ENCODE results near the gene MT1A. TPM values are rescaled to one million over a fixed set of nuclear protein-coding genes. Genes with fewer than 3 reads are reported as not detected.

Gene MT1A
- total RNA-seq, 1 donor from 2014 or later = 769 TPM

DNA sequence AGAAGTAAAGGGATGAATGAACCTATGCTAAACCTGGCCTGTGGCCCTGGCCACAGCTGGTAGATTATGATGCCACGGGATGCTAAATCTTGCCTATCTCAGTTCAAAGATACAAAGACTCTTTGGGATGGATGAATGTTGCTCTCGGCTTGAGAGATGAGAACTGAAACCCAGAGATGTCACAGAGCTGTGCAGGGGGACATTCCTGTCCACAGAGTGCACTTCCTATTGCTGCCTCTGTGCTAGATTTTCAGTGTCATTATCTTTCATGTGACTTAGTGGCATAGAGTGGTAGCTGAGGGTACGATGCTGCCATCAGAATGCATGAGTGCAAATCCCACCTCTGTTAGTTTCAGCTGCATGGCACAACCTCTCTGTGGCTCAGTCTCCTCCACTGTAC lies 8.3 kb upstream of the MT1A start:
- DNase-seq (ENCODE audit: low spot score) = no peak

DNA sequence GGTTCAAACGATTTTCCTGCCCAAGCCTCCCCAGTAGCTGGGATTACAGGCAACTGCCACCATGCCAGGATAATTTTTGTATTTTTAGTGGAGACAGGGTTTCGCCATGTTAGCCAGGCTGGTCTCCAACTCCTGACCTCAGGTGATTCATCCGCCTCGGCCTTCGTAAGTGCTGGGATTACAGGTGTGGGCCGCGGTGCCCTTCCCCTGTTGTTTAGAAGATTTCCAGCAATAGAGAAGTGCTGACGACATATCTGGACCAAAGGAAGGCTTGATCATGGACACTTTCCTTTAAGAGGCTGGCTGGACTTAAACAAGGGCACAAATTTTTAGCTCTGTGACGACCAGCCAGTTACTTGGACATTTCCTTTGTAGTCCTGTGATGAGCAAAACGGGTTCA lies 7.3 kb upstream of the MT1A start:
- DNase-seq (ENCODE audit: low spot score) = no peak

DNA sequence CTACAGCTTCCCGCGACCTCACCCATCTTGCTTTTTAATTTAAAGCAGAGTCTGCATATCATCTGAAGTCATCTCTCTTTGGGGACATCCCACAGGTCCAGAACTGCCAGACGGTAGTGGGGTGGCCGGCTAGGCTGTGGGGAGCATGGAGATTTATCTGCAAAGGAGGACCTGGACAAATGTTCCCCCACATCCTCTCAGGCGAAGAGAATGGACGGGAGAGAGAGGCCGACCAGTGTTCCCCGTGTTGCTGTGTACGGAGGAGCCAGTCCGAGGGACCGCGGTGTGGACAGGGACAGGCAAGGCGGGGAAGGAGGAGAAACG lies 6.7 kb upstream of the MT1A start:
- DNase-seq (ENCODE audit: low spot score) = no peak

DNA sequence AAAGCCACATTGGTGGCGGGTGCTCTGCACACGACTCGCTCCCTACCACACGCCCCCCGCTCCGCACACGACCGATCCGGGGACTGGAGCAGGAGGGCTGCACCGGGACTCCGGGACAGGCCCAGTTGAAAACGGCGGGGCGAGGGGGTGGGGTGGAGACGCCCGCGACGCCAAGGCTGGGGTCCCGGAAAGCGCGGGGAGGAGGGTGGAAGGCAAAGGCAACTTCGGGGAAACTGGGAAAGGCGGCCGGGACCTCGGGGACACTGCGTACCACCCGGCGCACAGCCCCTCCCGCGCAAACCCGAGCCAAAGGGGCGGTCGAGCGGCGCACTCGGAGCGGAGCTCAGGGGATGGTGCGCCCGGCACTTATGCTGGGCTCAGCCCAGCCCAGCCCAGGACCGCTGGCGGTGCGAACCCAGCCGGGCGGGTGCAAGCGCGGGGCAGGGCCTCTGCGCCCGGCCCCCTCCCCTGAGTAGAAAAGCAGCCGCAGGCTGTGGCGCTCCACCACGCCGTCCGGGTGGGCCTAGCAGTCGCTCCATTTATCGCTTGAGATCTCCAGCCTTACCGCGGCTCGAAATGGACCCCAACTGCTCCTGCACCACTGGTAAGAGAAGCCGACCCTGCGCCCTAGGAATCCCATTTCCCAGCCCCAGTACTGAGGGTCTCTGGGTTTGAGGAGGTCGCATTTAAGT lies 6.2 kb upstream of the MT1A start, which contains the start of gene MT1M:
Gene MT1M, plus strand, starts transcription at position 504 of the 692 bp plus-strand sequence. Its CDS starts 73 bp downstream, at position 577.
- DNase-seq (ENCODE audit: low spot score) = peak; percentile 93

DNA sequence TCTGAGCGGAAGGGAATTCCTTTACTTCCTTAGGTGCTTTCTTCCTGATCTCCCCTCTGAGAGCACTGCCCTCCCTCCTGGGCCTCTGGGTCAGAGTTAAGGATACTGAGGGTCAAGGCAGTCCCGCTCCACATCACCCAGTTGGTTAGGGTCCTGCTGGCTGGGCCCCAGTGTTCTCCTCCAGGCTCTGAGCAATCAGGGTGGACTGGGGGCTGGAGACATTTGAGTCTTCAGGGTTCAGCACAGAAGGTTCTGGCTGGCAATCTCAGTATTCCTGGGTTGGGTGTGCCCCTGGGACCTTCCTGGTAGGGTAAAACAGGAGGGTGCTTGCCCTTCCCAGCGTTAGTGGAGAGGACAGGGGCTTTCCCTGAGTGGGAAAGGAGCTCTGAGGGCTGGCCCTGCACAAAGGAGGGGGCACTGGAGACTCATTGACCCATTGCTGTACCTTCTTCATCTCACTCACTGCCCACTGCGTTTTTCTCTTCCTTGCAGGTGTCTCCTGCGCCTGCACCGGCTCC lies 5.6 kb upstream of the MT1A start:
- DNase-seq (ENCODE audit: low spot score) = no peak

DNA sequence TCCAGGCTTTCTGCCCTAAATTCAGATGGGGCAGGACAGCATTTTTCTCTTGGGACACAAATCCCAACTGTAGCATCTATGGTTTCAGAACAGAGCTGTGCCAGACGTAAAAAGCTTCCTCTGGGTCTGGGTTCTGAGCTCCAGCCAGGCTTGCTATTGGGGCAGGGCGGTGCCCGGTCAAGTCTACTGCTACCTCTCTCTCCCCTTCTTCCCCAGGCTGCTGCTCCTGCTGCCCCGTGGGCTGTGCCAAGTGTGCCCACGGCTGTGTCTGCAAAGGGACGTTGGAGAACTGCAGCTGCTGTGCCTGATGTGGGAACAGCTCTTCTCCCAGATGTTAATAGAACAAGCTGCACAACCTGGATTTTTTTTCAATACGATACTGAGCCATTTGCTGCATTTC lies 4.9 kb upstream of the MT1A start:
- DNase-seq (ENCODE audit: low spot score) = no peak

DNA sequence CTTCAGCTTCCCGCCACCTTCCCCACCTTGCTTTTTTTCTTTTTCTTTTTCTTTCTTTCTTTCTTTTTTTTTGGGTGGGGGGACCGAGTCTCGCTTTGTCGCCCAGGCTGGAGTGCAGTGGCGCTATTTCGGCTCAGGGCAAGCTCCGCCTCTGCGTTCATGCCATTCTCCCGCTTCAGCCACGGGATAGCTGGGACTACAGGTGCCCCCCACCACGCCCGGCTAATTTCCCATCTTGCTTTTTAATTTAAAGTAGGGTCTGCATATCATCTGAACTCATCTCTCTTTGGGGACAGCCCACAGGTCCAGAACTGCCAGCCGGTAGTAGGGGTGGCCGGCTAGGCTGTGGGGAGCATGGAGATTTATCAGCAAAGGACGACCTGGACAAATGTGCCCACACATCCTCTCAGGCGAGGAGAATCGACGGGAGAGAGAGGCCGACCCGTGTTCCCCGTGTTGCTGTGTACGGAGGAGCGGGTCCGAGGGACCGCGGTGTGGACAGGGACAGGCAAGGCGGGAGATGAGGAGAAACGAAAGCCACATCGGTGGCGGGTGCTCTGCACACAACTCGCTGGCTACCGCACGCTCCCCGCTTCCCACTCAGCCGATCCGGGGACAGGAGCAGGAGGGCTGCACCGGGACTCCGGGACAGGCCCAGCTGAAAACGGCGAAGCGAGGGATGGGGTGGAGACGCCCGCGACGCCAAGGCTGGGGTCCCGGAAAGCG lies 3.6 kb upstream of the MT1A start:
- DNase-seq (ENCODE audit: low spot score) = no peak

DNA sequence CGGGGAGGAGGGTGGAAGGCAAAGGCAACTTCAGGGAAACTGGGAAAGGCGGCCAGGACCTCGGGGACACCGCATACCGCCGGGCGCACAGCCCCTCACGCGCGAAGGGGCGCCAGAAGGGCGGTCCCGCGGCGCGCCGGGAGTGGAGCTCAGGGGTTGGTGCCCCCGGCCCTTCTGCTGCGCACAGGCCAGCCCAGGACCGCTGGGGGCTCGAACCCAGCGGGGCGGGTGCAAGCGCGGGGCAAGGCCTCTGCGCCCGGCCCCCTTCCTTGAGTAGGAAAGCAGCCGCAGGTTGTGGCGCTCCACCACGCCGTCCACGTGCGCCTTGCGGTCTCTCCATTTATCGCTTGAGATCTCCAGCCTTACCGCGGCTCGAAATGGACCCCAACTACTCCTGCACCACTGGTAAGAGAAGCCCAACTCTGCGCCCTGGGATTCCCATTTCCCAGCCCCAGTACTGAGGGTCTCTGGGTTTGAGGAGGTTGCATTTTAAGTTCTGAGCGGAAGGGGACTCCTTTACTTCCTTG lies 3.0 kb upstream of the MT1A start:
- DNase-seq (ENCODE audit: low spot score) = no peak

DNA sequence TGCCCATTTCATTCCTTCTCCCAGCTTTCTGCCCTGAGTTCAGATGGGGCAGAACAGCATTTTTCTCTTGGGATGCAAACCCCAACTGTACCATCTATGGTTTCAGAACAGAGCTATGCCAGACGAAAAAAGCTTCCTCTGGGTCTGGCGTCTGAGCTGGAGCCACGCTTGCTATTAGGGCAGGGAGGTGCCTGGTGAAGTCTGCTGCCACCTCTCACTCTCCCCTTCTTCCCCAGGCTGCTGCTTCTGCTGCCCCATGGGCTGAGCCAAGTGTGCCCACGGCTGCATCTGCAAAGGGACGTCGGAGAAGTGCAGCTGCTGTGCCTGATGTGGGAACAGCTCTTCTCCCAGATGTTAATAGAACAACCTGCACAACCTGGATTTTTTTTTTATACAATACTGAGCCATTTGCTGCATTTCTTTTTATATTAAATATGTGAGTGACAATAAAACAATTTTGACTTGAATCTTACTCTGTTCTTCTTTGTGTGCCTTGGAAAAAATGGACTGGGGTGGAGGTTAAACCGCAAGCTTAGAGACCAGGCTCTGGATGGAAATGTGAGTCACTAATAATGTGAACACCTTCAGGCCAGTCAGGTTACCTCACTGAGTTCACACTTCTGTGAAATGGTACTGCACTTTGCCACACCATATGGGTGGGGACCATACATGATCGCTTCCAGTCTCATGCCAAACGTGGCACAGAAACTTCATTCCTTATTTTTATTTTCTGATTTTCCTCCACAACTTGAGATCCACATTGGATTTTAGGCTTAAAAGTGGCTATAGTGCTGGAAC lies 1.7 kb upstream of the MT1A start:
- no peak for DNase-seq (ENCODE audit: low spot score)

DNA sequence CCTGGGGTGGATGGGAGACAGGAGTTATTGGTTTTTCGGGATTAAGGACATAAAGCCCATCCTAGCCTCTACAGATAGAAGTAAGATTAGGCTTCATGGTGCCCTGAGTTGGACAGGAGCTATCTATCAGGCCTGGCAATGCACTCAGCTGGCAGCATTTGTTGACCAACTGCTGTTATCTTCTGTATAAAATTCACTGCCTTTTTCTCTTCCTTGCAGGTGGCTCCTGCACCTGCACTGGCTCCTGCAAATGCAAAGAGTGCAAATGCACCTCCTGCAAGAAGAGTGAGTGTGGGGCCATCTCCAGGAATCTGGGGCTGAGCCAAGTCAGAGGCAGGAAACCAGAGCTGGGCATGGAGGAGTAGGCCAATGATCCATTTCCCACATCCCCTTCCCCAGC lies 579 bp downstream of the MT1A start:
- DNase-seq (ENCODE audit: low spot score) = no peak

DNA sequence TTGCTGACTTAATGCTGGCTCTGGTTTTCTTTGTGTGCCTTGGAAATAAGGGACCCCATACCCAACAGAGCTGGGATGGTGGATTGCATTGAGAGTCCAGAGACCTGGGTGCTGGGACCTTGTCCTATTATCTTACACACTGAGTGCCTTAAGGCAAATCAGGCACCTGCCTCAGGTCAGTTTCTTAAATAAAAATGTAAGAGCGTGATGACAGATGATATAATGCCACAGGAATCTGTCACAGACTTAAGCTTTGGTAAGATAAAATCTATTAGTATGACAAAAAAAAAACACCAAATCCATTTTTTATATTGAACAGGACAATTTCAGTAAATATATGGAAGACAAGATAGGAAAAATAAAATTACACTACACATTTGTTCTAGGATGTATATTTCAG lies 1.6 kb downstream of the MT1A start:
- DNase-seq (ENCODE audit: low spot score) = no peak

DNA sequence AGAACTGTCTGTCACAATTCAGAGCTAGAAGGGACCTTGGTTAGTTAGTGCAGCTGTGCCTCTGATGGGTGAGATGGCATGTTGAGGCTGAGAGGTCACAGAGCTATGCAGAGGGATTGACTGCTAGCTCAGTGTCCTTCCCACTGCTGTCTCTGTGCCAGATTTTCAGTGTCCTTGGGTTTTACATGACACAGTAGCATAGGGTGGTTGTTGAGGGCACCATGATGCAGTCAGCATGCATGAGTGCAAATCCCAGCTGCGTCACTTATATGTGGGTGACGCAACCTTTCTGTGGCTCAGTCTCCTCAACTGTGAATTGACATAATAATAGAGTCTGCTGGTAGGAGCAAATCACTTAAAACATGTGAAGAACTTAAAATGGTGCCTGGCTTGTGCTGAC lies 2.7 kb downstream of the MT1A start:
- DNase-seq (ENCODE audit: low spot score) = no peak

DNA sequence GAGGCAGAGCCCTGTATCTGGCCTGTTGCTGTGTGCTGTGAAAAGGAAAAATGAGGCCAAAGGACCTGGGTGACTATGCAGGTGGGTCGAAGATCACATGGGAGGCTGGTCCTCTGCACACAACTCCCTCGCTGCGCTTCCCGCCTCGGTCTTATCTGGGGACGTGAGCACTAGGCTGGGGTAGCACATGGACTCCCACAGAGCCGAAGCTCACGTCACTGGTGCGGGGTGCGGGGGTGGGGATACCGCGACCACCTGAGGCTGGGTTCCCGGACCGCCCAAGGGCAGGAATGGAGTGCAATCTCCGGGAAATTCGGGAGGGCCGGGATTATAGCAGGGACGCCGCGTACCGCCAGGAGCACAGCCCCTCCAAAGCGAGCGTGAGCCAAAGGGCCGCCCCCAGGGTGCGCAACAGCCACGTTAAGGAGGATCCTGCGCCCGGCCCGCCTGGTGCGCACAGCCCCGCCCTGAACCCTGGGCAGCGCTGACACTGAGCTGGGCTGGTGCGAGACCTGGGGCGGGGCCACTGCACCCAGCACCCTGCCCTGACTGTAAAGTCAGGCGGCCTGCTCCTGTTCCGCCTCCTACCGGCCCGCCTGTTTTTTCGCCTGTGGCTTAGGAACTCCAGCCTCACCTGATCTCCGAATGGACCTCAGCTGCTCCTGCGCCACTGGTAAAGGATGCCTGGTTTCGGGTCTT lies 4.8 kb downstream of the MT1A start:
- peak; percentile 92 for DNase-seq (ENCODE audit: low spot score)

DNA sequence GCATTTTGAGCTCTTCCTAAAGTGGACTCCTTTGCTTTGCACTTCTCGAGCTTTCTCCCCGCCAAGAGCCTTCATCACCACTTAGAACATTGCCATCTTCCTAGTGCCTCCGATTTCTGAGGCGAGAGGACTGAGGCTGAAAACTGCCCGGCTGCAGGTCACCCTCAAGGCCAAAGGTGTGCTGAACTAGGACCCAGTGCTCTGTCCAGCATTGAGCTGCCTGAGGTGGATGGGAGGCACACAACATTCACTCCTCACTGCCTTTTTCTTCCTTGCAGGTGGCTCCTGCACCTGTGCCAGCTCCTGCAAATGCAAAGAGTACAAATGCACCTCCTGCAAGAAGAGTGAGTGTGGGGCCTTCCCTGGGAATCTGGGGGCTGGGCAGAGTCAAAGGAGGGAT lies 5.4 kb downstream of the MT1A start:
- no peak for DNase-seq (ENCODE audit: low spot score)

DNA sequence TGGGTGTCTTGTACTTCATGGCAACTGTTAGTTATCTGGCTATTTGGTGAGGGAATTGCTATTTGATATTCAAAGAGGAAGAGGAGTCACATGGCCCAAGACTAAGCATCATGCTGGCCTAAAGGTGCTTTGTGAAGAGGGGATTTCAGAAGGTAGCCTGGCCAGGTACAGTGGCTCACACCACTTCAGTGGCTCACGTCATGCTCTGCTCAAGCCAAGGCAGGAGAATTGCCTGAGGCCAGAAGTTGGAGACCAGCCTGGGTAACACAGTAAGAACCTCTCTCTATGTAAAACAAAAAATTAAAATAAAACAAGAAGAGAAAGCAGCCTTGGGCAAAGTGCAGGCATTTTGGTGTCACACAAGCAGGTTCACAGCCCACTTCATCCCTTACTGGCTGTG lies 6.8 kb downstream of the MT1A start:
- no peak for DNase-seq (ENCODE audit: low spot score)

DNA sequence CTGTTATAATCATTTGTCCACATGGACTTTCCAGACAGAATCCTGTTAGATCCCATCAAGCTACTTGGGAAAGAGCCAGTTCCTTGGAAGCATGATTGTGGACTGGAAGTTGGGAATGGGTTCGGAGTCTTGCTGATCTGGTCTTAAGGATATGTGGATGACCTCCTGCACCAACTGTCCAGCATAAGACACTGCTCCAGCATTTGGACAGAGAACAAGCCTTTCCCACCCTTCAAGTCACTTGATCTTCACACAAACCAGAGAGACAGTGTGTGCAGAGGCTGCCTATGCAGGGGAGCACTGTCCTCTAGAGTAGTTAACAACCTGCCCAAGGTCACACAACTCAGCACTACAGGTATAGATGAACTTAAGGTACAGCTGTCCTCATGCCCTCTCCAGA lies 7.4 kb downstream of the MT1A start:
- no peak for DNase-seq (ENCODE audit: low spot score)

DNA sequence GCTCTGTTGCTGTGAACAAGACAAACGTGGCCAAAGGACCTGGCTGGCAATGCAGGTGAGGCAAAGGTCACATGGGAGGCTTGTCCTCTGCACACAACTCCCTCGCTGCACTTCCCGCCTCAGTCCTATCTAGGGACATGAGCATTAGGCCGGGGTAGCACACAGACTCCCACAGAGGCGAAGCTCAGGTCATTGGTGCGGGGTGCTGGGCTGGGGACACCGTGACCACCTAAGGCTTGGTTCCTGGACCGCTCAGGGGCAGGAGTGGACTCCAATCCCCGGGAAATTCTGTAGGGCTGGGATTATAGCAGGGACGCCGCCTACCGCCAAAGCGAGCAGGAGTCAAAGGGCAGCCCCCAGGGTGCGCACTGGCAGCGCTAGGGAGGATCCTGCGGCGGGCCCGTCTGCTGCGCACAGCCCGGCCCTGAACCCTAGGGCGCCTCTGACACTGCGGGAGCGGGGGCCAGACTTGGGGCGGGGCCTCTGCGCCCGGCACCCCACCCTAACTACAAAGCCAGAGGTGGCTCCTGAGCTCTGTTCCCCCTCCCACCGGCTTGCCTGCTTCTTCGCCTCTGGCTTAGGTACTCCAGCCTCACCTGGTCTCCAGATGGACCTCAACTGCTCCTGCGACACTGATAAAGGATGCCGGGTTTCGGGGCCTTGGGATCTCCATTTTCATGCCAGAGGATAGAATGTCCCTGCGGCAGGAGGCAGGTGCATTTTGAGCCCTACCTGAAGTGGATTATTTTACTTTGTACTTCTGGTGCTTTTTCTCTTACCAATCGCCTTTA lies 9.4 kb downstream of the MT1A start:
- no peak for DNase-seq (ENCODE audit: low spot score)

DNA sequence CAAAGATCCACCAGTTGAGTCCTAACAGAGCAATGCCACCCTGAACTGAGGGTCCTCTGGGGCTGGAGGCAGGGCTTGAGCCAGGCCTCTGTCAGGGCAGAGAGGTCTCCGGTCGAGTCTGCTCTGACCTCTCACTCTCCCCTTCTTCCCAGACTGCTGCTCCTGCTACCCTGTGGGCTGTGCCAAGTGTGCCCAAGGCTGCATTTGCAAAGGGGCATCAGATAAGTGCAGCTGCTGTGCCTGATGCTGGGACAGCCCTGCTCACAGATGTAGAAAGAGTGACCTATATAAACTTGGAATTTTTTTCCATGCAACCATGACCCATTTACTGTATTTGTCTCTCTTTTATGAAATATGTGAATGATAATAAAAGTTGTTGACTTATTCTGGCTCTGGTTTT lies 10.8 kb downstream of the MT1A start:
- no peak for DNase-seq (ENCODE audit: low spot score)

DNA sequence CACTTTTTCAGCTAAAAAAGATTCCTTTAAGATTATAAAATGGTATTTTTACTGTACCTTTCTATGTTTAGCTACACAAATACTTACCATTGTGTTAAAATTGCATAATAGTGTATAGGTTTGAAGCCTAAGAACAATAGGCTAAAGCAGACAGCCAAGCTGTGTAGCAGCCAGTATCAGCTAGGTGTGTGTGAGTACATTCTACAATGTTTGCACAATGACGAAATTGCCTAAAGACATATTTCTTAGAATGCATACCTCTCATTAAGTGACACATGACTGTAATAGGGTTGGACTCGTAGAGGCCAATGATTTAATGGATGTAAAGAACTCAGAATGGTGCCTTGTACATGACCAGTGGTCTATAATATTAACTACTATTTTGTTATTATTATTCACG lies 11.4 kb downstream of the MT1A start:
- DNase-seq (ENCODE audit: low spot score) = no peak

DNA sequence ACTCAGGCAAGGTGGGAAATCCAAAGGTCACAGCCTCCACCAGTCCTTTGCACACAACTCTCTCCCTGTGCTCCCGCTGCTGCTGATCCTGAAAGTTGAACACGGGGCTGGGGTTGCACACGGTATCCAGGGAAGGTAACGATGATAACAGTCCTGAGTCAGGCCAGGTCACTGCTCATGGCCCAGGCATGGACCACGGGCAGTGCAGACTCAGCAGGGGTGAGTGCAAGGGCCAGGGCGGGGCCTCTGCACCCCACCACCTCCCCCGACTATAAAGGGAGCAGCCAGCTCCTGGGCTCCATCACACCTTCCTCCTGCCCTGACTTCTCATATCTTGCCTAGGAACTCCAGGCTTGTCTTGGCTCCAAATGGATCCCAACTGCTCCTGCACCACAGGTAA lies 13.1 kb downstream of the MT1A start, which contains the start of gene MT1B:
Gene MT1B, plus strand, starts transcription at position 301 of the 400 bp plus-strand sequence. Its CDS starts 68 bp downstream, at position 369.
- DNase-seq (ENCODE audit: low spot score) = no peak

Measured in mesenteric fat pad (tissue), 1 donor.